Thoracic aorta (tissue), 2 donors: ENCODE data around the gene ZBTB26. TPM values are rescaled to one million over a fixed set of nuclear protein-coding genes. Genes with fewer than 3 reads are reported as not detected.

Experiments
- ATAC-seq: fragments of 150-250 bp; one replicate; pipeline ENCODE4 v1.8.0; 2017; ENCODE audit warnings: low read depth; ENCODE audit not compliant: insufficient number of reproducible peaks, low FRiP score
- DNase-seq: peaks from one replicate; pipeline ENCODE4 v3.0.0-alpha.2; 2020; ENCODE audit warnings: low spot score
- H3K27ac ChIP-seq, 2 donors: fragments of 200-600 bp; sonication (generic); 1 replicate in 1 of 2; 2 replicates in 1 of 2; pipeline ENCODE4 v1.5.1; 2016; ENCODE audit warnings: mild to moderate bottlenecking in 2 of 2, moderate library complexity in 2 of 2
- H3K27me3 ChIP-seq: fragments of 200-600 bp; sonication (generic); replicated peaks from 2 replicates; pipeline ENCODE4 v1.6.0; 2016; ENCODE audit warnings: mild to moderate bottlenecking; ENCODE audit not compliant: insufficient read depth
- H3K36me3 ChIP-seq: fragments of 200-600 bp; sonication (generic); one replicate; pipeline ENCODE4 v1.5.1; 2016
- H3K4me1 ChIP-seq, 2 donors: fragments of 200-600 bp; sonication (generic); 1 replicate in 1 of 2; 2 replicates in 1 of 2; pipeline versions ENCODE4 v1.5.1 to v1.6.0; 2016; ENCODE audit warnings: low read depth in 2 of 2, mild to moderate bottlenecking in 1 of 2; ENCODE audit not compliant: control insufficient read depth in 1 of 2
- H3K4me3 ChIP-seq: fragments of 200-600 bp; sonication (generic); 2 replicates; pipeline ENCODE4 v1.5.1; 2016; ENCODE audit warnings: mild to moderate bottlenecking
- H3K9me3 ChIP-seq: fragments of 200-600 bp; sonication (generic); 2 replicates; pipeline ENCODE4 v1.5.1; 2016
- CTCF ChIP-seq: fragments of 200-600 bp; sonication (generic); IDR thresholded peaks from one replicate; pipeline ENCODE4 v1.5.1; 2019; ENCODE audit warnings: antibody characterized with exemption
- total RNA-seq, 2 donors: library from RNA; depleted of rRNA; stranded (reverse); fragments of >200 nt; gene quantifications; one replicate each; pipeline versions ENCODE4 v1.1.0 to v1.2.3, GENCODE V29; 2016

The ZBTB26 gene
- total RNA-seq, 2 donors from 2014 or later: 4.9 to 8.3 TPM

GRCh38 chr9:122954253-122954691 lies 23.0 kb upstream of the ZBTB26 start:
- H3K36me3 ChIP-seq: peaks cover 4% of the 10 kb centered on the region
- TF ChIP-seq CTCF: no peak
- peak overlapping the region in 1 of 2 donors; percentile 31 for H3K27ac ChIP-seq
- no peaks in the 10 kb centered on the region for H3K9me3 ChIP-seq
- ATAC-seq (no peak), DNase-seq (no peak)
- H3K4me3 ChIP-seq: no peak overlapping the region
- H3K4me1 ChIP-seq: peaks cover 23 to 37% of the 10 kb centered on the region in 2 donors
- H3K27me3 ChIP-seq: no peaks in the 10 kb centered on the region

DNA sequence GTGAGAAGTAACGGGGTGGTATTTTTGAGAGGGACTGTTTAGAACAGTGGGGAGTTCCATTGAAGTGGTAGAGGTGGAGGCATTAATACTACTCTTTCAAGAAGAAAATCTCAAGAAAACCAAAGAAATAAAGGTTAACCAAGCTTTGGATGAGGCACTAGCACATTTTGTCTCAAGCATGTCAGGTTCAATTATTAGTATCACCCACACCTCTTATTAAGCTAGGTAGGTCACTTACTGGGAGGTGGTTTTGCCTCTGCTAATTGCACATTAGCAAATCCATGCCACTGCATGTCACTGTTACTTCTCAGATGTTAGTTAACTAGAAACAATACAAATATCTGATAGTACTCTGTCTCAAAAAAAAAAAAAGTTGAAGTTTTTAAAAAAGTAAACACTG lies 19.7 kb upstream of the ZBTB26 start:
- H3K4me1 ChIP-seq: peaks cover 23 to 32% of the 10 kb centered on the region in 2 donors
- no peak overlapping the region for H3K27ac ChIP-seq
- no peak for TF ChIP-seq CTCF
- no peaks in the 10 kb centered on the region for H3K27me3 ChIP-seq
- H3K9me3 ChIP-seq: no peaks in the 10 kb centered on the region
- H3K4me3 ChIP-seq: no peak overlapping the region
- DNase-seq: no peak
- ATAC-seq: no peak
- H3K36me3 ChIP-seq: no peaks in the 10 kb centered on the region

- Histone ChIP-seq H3K4me3 (no peak overlapping the region), H3K4me1 (peaks cover 16 to 33% of the 10 kb centered on the region in 2 donors)
Measured at GRCh38 chr9:122950263-122950662, 19.0 kb upstream of the ZBTB26 start.

GRCh38 chr9:122949696-122950095 lies 18.4 kb upstream of the ZBTB26 start:
- H3K27me3 ChIP-seq: no peaks in the 10 kb centered on the region
- DNase-seq (no peak), ATAC-seq (no peak)
- H3K4me1 ChIP-seq: peaks cover 16 to 36% of the 10 kb centered on the region in 2 donors
- H3K9me3 ChIP-seq: no peaks in the 10 kb centered on the region
- TF ChIP-seq CTCF: no peak
- no peak overlapping the region for H3K4me3 ChIP-seq
- H3K27ac ChIP-seq: no peak overlapping the region
- no peaks in the 10 kb centered on the region for H3K36me3 ChIP-seq

More at GRCh38 chr9:122950263-122950662, 19.0 kb upstream of the ZBTB26 start:
- ATAC-seq (no peak), DNase-seq (no peak)
- H3K36me3 ChIP-seq: no peaks in the 10 kb centered on the region
- no peaks in the 10 kb centered on the region for H3K27me3 ChIP-seq
- no peaks in the 10 kb centered on the region for H3K9me3 ChIP-seq
- no peak for TF ChIP-seq CTCF
- no peak overlapping the region for H3K27ac ChIP-seq

DNA sequence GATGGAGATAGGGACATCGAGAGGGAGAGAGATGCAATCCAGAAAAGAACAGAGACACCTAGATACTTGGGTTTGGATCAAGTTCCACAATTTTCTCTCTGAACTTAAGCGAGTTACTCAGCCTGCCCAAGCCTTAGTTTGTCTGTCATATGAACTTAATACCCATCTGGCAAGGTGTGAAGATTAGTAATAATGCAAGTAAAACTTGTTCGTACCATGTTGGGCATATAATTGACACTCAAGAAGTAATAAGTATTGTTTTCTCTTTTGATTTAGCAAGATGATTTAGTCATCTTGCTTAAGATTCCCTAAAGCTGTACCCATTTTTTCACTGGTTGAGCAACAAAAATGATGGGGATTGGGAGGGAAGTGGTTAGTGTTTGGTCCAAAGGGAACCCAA lies 17.0 kb upstream of the ZBTB26 start:
- no peak for TF ChIP-seq CTCF
- no peaks in the 10 kb centered on the region for H3K27me3 ChIP-seq
- no peak for ATAC-seq
- peaks cover 6 to 30% of the 10 kb centered on the region in 2 donors for H3K4me1 ChIP-seq
- no peaks in the 10 kb centered on the region for H3K9me3 ChIP-seq
- H3K27ac ChIP-seq: no peak overlapping the region
- H3K4me3 ChIP-seq: no peak overlapping the region
- H3K36me3 ChIP-seq: no peaks in the 10 kb centered on the region
- DNase-seq: no peak
